GM21737 (cell line): ENCODE data around the gene LIM2.
A peak's percentile ranks its signal among the peaks of the same experiment; 100 is the strongest.

ENCODE experiments used
- ATAC-seq: cut with Tn5 transposase; IDR thresholded peaks from one replicate; pipeline ENCODE4 v1.9.1; 2021; ENCODE audit warnings: mild to moderate bottlenecking, moderate library complexity; ENCODE audit not compliant: unreplicated experiment

Gene LIM2

GRCh38 chr19:51366389-51367254 lies 21.2 kb downstream of the LIM2 start:
- peak; percentile 45 for ATAC-seq

- no peak for ATAC-seq
Observed at GRCh38 chr19:51365965-51366388, 21.8 kb downstream of the LIM2 start, which contains the start of gene ETFB. Gene ETFB (minus strand): TSS chr19:51366388. CDS start chr19:51366326, 62 bp downstream.

GRCh38 chr19:51365211-51365964 lies 22.4 kb downstream of the LIM2 start:
- ATAC-seq: no peak

GRCh38 chr19:51364200-51365106 lies 23.3 kb downstream of the LIM2 start:
- no peak for ATAC-seq

GRCh38 chr19:51361239-51361638 lies 26.5 kb downstream of the LIM2 start:
- no peak for ATAC-seq

GRCh38 chr19:51359294-51359693 lies 28.5 kb downstream of the LIM2 start:
- ATAC-seq: no peak

- no peak for ATAC-seq
Observed at GRCh38 chr19:51357952-51358351, 29.8 kb downstream of the LIM2 start.

- ATAC-seq: no peak
Observed at GRCh38 chr19:51356159-51356801, 31.5 kb downstream of the LIM2 start.

GRCh38 chr19:51354742-51355148 lies 33.0 kb downstream of the LIM2 start:
- no peak for ATAC-seq

GRCh38 chr19:51354103-51354741 lies 33.6 kb downstream of the LIM2 start:
- no peak for ATAC-seq

- no peak for ATAC-seq
Observed at GRCh38 chr19:51352783-51353360, 34.9 kb downstream of the LIM2 start.

- no peak for ATAC-seq
Observed at GRCh38 chr19:51351266-51351990, 36.3 kb downstream of the LIM2 start.

- no peak for ATAC-seq
Observed at GRCh38 chr19:51347209-51347928, 40.4 kb downstream of the LIM2 start.

GRCh38 chr19:51346742-51347141 lies 41.0 kb downstream of the LIM2 start:
- ATAC-seq: no peak

- no peak for ATAC-seq
Observed at GRCh38 chr19:51345076-51345620, 42.6 kb downstream of the LIM2 start.

- ATAC-seq: no peak
Observed at GRCh38 chr19:51342631-51343569, 44.9 kb downstream of the LIM2 start.
